Measurements from ENCODE around the gene PBRM1.
"Not testable (repeated sequence)": the region's sequence is repeated elsewhere in the genome, so short reads cannot be mapped to it uniquely, and the experiment has no call there.

PBRM1 gene

DNA sequence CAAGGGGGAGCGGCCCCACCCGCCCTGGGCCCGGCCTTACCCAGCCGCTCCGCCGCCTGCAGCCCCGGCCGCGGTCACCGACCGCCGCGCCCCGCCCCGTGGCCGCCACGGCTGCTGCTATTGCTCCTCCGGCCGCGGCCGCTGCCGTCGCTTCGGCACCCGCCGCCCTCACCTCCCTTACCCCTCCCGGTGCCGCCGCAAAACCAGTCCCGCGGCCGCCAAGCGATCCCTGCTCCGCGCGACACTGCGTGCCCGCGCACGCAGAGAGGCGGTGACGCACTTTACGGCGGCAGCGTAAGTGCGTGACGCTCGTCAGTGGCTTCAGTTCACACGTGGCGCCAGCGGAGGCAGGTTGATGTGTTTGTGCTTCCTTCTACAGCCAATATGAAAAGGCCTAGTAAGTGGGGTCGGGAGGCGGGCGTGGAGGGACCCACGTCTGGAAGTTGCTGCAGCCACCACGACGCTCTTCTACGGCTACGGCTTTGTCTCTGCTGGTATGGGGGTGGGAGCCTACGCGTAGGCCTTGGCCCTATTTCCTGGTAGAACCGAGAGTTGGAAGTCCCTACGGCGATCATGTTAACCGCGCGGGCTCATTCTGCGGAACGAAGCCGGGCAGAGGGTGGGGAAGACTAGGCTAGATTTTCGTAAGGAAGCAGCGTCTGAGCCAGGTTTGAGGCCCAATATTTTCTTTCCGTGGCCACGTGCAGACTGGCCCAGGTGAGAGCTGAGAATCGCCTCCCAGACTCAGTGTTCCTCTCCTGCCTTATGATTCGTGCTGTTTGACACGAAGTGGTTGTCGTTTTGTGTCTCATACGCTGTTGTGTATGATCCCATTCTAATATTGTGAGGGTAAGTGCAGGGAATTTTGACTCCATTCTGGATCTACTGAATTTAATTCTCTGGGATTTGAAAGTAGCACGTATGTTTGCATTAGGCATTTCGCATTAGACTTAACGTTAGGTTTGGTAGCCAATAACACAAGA is at the start of gene PBRM1, which contains the start of gene GNL3:
Gene PBRM1 (minus strand): TSS at position 205 of the 983 bp plus-strand sequence.
Gene GNL3 (plus strand): TSS at position 324 of the 983 bp plus-strand sequence. CDS start 61 bp downstream, at position 385.
- peak; percentile 79 to 80 for DNase-seq (ENCODE audit: low read depth in 2 of 2)

- DNase-seq (ENCODE audit: low read depth in 2 of 2), result no peak
These were observed 47.7 kb upstream of the PBRM1 start for GRCh38 chr3:52733256-52733891.

DNA sequence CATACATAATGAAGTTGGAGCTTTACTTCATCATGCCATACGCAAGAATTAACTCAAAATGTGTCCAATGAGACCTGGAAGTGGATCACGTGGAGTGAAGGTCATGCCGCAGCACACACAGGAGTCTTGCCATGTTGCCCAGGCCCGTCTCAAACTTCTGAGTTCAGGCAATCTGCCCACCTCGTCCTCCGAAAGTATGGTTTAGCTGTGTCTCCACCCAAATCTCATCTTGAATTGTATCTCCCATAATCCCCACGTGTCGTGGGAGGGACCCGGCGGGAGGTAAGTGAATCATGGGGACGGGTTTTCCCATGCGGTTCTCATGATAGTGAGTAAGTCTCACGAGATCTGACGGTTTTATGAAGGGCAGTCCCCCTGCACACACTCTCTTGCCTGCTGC is 45.9 kb upstream of the PBRM1 start:
- DNase-seq (ENCODE audit: low read depth in 2 of 2), result no peak

DNA sequence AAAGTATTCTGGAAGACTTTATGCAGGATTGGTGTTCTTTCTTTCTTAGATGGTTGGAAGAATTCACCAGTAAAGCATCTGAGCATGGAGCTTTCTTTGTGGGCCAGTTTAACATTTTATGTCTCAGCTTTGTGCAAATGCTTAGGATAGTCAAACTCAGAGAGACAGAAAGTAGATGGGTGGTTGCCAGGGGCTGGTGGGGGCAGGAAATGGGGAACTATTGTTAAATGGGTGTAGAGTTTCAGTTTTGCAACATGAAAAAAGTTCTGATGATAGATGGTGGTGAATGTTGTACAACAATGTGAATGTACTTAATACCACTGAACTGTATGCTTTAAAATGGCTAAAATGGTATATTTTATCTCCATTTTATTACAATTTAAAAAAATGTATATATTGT is 45.0 kb upstream of the PBRM1 start:
- DNase-seq (ENCODE audit: low read depth in 2 of 2), result no peak

- DNase-seq (ENCODE audit: low read depth in 2 of 2), result not testable (repeated sequence)
These were observed 43.0 kb upstream of the PBRM1 start for GRCh38 chr3:52728753-52729152.

DNA sequence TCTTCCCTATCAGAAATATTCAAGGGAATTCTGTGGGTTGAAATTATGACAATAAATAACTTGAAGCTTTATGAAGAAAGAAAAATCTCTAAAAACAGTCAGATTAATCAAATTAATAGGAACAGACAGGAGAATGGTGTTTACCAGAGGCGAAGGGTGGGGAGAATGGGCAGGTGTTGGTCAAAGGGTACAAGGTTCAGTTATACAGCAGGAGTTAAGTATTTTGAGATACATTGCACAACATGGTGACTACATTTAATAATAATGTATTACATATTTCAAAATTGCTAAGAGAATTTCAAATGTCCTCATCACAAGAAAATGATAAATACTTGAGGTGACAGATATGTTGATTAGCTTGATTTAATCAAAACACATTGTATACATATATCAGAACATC is 38.8 kb upstream of the PBRM1 start:
- no peak for DNase-seq (ENCODE audit: low read depth in 2 of 2)

GRCh38 chr3:52723935-52724334 is 38.2 kb upstream of the PBRM1 start:
- DNase-seq (ENCODE audit: low read depth in 2 of 2), result no peak

DNA sequence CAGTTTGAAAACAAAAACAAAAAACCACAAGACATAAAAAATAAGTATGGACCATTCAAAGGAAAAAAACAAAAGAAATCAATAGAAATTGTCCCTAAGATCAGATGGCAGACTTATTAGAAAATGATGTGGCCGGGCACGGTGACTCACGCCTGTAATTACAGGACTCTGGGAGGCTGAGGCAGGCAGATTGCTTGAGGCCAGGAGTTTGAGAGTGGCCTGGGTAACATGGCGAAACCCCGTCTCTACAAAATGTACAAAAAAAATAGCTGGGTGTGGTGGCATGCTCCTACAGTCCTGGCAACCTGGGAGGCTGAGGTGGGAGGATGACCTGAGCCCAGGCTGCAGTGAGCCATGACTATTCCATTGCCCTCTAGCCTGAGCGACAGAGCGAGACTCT is 36.8 kb upstream of the PBRM1 start:
- DNase-seq (ENCODE audit: low read depth in 2 of 2), result no peak

DNA sequence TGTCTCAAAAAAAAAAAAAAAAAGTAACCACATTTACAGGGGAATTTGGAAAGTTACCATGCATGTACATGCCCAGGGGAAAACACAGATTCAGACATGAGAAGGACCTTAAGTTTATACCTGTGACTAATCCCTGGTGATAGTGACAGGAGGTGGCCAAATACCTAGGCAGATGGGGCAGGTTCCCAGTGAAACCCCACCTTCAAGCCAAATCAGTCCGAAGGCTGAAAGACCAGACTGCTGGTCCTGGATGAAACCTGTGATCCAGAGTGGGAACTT is 36.0 kb upstream of the PBRM1 start:
- no peak for DNase-seq (ENCODE audit: low read depth in 2 of 2)

GRCh38 chr3:52721002-52721729 is 35.5 kb upstream of the PBRM1 start:
- DNase-seq (ENCODE audit: low read depth in 2 of 2), result no peak

GRCh38 chr3:52719618-52720017 is 33.9 kb upstream of the PBRM1 start:
- no peak for DNase-seq (ENCODE audit: low read depth in 2 of 2)

- DNase-seq (ENCODE audit: low read depth in 2 of 2), result no peak
These were observed 30.1 kb upstream of the PBRM1 start for GRCh38 chr3:52715714-52716305.

GRCh38 chr3:52714335-52715302 is 28.9 kb upstream of the PBRM1 start:
- DNase-seq (ENCODE audit: low read depth in 2 of 2), result no peak

DNA sequence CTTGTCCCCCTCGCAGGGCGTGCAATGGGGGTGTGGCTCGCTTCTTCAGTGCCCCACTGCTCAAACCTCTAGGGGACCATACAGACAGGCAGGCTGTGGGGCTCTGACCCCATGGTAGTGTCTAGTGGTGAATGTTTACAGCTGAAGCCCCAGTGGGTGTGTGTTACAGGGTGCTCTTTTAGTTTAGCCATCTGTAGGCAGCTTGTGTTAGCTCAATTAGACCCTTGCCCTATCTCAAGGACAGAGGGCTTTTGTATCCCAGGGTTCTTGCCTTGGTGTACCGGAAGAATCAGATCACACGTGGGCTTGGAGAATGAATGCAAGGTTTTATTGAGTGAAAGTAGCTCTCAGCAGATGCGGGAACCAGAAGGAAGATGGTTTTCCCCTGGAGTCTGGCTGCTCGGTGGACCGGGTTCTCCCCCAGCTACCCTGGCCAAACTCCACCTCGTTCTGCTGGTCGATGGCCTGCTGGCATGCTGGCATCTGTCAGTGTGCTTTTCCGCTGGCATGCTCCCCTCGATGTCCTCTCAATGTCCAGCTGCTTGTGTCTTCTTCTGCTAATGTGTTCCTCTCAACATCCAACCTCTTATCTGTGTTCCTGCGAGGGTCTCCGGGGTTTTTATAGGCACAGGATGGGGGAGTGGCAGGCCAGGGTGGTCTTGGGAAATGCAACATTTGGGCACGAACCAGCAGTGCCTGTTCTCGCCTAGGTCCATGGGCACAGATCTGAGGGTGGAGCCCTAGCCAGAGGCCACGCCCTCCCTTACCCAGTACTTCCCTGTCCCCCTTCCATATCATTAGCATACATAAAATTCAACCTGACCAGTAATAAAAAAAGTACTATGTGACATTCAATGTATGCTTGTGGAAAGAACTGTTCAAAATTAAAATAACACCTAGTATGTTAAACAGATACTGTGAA is 26.8 kb upstream of the PBRM1 start:
- DNase-seq (ENCODE audit: low read depth in 2 of 2), result no peak

- no peak for DNase-seq (ENCODE audit: low read depth in 2 of 2)
These were observed 24.8 kb upstream of the PBRM1 start for GRCh38 chr3:52710512-52710911.

DNA sequence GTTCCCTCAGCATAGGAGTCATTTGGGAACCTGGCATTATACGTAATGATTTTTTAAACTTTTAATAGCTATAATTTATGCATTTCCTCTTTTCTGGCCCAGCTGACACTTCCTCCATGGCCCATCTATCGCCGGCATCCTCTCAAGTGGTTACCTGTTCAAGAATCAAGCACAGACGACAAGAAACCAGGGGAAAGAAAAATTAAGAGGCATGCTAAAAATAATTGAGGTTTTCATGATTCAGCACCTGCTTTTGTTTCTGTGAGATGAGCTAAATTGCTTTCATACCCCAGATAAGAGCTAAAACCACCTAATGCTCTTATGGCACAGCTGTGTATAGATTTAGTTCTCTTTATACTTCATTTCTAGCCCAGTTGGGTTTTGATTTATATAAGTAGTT is 21.9 kb upstream of the PBRM1 start:
- no peak for DNase-seq (ENCODE audit: low read depth in 2 of 2)

GRCh38 chr3:52705688-52706686 is 20.3 kb upstream of the PBRM1 start, which contains the start of the genes GLT8D1 and SPCS1:
GLT8D1 (minus strand) TSS chr3:52705791; CDS start chr3:52700460, 5,331 bp downstream.
SPCS1 (plus strand) TSS chr3:52706106; CDS start chr3:52706247, 141 bp downstream.
- peak; percentile 65 to 74 for DNase-seq (ENCODE audit: low read depth in 2 of 2)

GRCh38 chr3:52705438-52705687 is 19.6 kb upstream of the PBRM1 start:
- DNase-seq (ENCODE audit: low read depth in 2 of 2), result no peak
